ENCODE results near the gene BTBD9.

DNA sequence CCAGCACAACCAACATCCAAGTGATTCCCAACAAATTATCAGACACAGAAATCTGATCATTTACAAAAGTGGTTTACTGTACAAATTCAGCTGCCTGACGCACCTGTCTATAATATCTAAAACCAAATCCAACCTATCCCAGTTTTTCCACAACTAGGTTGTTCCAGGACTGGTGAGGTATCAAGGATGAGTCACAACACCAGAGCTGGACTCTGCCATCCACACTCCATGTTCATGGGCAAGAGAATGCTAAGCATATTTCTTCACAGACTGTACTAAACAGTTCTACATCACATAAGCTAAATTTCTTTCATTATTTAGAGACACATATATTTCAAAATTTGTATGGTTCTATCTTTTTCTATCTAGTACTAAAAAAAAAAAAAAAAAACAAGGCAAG, 141.6 kb downstream of the BTBD9 start:
- TF ChIP-seq, protein P1, sequence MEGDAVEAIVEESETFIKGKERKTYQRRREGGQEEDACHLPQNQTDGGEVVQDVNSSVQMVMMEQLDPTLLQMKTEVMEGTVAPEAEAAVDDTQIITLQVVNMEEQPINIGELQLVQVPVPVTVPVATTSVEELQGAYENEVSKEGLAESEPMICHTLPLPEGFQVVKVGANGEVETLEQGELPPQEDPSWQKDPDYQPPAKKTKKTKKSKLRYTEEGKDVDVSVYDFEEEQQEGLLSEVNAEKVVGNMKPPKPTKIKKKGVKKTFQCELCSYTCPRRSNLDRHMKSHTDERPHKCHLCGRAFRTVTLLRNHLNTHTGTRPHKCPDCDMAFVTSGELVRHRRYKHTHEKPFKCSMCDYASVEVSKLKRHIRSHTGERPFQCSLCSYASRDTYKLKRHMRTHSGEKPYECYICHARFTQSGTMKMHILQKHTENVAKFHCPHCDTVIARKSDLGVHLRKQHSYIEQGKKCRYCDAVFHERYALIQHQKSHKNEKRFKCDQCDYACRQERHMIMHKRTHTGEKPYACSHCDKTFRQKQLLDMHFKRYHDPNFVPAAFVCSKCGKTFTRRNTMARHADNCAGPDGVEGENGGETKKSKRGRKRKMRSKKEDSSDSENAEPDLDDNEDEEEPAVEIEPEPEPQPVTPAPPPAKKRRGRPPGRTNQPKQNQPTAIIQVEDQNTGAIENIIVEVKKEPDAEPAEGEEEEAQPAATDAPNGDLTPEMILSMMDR (IDR thresholded peaks at IDR 0.05; ENCODE audit: extremely low read depth in 1 of 2, insufficient read depth in 1 of 2, low read depth in 1 of 2, low read length in 2 of 2): no peak
- TF ChIP-seq POLR2AphosphoS5 (IDR thresholded peaks at IDR 0.05; ENCODE audit: insufficient read depth, low read depth, low read length) (no peak), EZH2 (IDR thresholded peaks at IDR 0.05; ENCODE audit: borderline replicate concordance, low read depth, low read length, severe bottlenecking) (no peak), POLR2A (IDR thresholded peaks at IDR 0.05; ENCODE audit: low read depth, low read length) (no peak), FOS (IDR thresholded peaks at IDR 0.05; ENCODE audit: borderline replicate concordance, insufficient read depth, low read length) (no peak)
- TF ChIP-seq, protein P2, sequence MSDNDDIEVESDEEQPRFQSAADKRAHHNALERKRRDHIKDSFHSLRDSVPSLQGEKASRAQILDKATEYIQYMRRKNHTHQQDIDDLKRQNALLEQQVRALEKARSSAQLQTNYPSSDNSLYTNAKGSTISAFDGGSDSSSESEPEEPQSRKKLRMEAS (IDR thresholded peaks at IDR 0.05; ENCODE audit: insufficient read depth, insufficient read length): no peak

Data from endothelial cell of umbilical vein (primary cell).